Activated CD8-positive, alpha-beta memory T cell treated with anti-CD3 and anti-CD28 coated beads, Interleukin-2, amount 50 U/mL, for 48 hours (primary cell): ENCODE results near the gene COL25A1.
"Not testable (repeated sequence)": the region's sequence is repeated elsewhere in the genome, so short reads cannot be mapped to it uniquely, and the experiment has no call there.

Source experiments
- DNase-seq: peaks from one replicate; pipeline ENCODE4 v3.0.0-alpha.2; 2020

COL25A1 gene

GRCh38 chr4:109004418-109004817, 298.0 kb downstream of the COL25A1 start:
- no peak for DNase-seq

- DNase-seq, result no peak
Measured at GRCh38 chr4:109003964-109004363, 298.5 kb downstream of the COL25A1 start.

GRCh38 chr4:108991551-108992328, 310.7 kb downstream of the COL25A1 start:
- no peak for DNase-seq

- no peak for DNase-seq
Measured at GRCh38 chr4:108988464-108989195, 313.8 kb downstream of the COL25A1 start.

- not testable (repeated sequence) for DNase-seq
Measured at GRCh38 chr4:108984495-108984894, 318.0 kb downstream of the COL25A1 start.

- no peak for DNase-seq
Measured at GRCh38 chr4:108982402-108983185, 319.9 kb downstream of the COL25A1 start.

- DNase-seq, result no peak
Measured at GRCh38 chr4:108980455-108981239, 321.8 kb downstream of the COL25A1 start.

GRCh38 chr4:108979759-108980158, 322.7 kb downstream of the COL25A1 start:
- DNase-seq, result no peak

GRCh38 chr4:108978066-108978465, 324.4 kb downstream of the COL25A1 start:
- no peak for DNase-seq

GRCh38 chr4:108972613-108973283, 329.7 kb downstream of the COL25A1 start:
- no peak for DNase-seq

GRCh38 chr4:108971473-108971872, 331.0 kb downstream of the COL25A1 start:
- DNase-seq, result no peak

- no peak for DNase-seq
Measured at GRCh38 chr4:108965472-108966076, 336.9 kb downstream of the COL25A1 start.

- no peak for DNase-seq
Measured at GRCh38 chr4:108965016-108965415, 337.4 kb downstream of the COL25A1 start.

- no peak for DNase-seq
Measured at GRCh38 chr4:108963910-108964309, 338.5 kb downstream of the COL25A1 start.

- no peak for DNase-seq
Measured at GRCh38 chr4:108959491-108959890, 343.0 kb downstream of the COL25A1 start.

- no peak for DNase-seq
Measured at GRCh38 chr4:108954880-108955279, 347.6 kb downstream of the COL25A1 start.

- no peak for DNase-seq
Measured at GRCh38 chr4:108953941-108954340, 348.5 kb downstream of the COL25A1 start.

GRCh38 chr4:108950158-108950915, 352.1 kb downstream of the COL25A1 start:
- no peak for DNase-seq

GRCh38 chr4:108947526-108947925, 354.9 kb downstream of the COL25A1 start:
- no peak for DNase-seq

GRCh38 chr4:108946237-108946636, 356.2 kb downstream of the COL25A1 start:
- DNase-seq, result no peak
